Right lobe of liver (tissue), 4 donors: ENCODE measurements around the gene CNBD2.

Experiments
- CTCF ChIP-seq, 4 donors: fragments of 200-600 bp in 3 of 4; fragments of 450-650 bp in 1 of 4; IDR thresholded peaks; one replicate each; pipeline versions ENCODE4 v1.5.1 to v1.8.0; 2016 to 2022; ENCODE audit warnings: antibody characterized with exemption in 4 of 4, mild to moderate bottlenecking in 2 of 4
- POLR2A ChIP-seq: fragments of 450-650 bp; IDR thresholded peaks from one replicate; pipeline ENCODE4 v1.6.1; 2017; ENCODE audit warnings: antibody characterized with exemption, mild to moderate bottlenecking
- donor health status: DM: no; HTN: no; CAD: no.
- donor health status: DM: no; HTN: no; CAD: no.
- donor health status: DM: no; HTN: yes; CAD: no.

GRCh38 chr20:35947489-35947888, 20.9 kb upstream of the CNBD2 start:
- TF ChIP-seq CTCF (IDR thresholded peaks at IDR 0.05) (peak in 2 of 4 donors; percentile 28 to 44), POLR2A (no peak)
